Measurements from ENCODE around the gene SLC7A1.

DNA sequence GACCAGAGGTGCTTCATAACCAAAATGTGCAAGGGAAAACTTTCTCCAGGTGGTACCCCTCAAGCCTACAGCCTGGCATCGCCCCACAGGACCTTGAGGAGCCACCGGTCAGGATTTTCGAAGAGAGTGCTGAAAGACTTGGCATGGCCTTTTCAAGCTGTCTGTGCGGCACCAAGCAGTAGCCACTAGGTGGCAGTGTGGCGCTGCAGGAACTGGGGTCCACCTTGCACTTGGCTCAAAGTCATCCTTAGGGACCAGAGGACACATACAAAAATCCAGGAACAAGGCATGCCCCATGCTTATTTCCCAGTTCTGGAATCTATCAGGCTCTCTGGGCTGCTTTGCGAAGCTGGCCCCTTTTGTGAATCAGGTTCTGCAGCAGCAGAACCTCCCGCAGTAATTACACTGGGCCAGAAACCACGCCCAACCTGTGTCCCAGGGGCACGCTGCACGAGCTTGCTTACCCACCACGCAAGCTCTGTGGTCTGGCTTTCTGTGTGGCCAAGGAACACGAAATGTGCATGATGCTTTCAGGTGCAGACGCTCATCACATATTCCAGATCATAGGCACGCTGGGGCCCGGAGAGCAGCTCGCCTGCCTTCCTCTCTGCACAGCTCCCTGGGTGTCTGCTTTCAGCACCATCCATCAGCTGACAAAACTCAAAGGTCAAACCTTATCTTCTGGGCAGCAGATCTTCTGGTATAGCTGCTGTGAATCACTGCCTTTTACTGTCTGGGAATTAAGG is 87.2 kb downstream of the SLC7A1 start:
- TF ChIP-seq, protein P1, sequence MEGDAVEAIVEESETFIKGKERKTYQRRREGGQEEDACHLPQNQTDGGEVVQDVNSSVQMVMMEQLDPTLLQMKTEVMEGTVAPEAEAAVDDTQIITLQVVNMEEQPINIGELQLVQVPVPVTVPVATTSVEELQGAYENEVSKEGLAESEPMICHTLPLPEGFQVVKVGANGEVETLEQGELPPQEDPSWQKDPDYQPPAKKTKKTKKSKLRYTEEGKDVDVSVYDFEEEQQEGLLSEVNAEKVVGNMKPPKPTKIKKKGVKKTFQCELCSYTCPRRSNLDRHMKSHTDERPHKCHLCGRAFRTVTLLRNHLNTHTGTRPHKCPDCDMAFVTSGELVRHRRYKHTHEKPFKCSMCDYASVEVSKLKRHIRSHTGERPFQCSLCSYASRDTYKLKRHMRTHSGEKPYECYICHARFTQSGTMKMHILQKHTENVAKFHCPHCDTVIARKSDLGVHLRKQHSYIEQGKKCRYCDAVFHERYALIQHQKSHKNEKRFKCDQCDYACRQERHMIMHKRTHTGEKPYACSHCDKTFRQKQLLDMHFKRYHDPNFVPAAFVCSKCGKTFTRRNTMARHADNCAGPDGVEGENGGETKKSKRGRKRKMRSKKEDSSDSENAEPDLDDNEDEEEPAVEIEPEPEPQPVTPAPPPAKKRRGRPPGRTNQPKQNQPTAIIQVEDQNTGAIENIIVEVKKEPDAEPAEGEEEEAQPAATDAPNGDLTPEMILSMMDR (IDR thresholded peaks at IDR 0.05), result peak; percentile 74 to 95 (median 95)
- TF ChIP-seq POLR2A (IDR thresholded peaks at IDR 0.05), result no peak

Data from breast epithelium (tissue), 3 donors.